GM21528 (cell line): Measurements from ENCODE around the gene ZFYVE28.

ENCODE experiments used
- ATAC-seq: cut with Tn5 transposase; IDR thresholded peaks from one replicate; pipeline ENCODE4 v1.9.1; 2021; ENCODE audit warnings: mild to moderate bottlenecking, moderate library complexity; ENCODE audit not compliant: unreplicated experiment, low FRiP score

The ZFYVE28 gene

GRCh38 chr4:2335729-2336101 lies 82.7 kb downstream of the ZFYVE28 start:
- no peak for ATAC-seq

- no peak for ATAC-seq
Observed at GRCh38 chr4:2334826-2335728, 83.4 kb downstream of the ZFYVE28 start.

- no peak for ATAC-seq
Observed at GRCh38 chr4:2333916-2334644, 84.4 kb downstream of the ZFYVE28 start.

GRCh38 chr4:2333356-2333841 lies 85.0 kb downstream of the ZFYVE28 start:
- ATAC-seq, result no peak

- ATAC-seq, result no peak
Observed at GRCh38 chr4:2332976-2333319, 85.5 kb downstream of the ZFYVE28 start.

GRCh38 chr4:2332201-2332975 lies 86.1 kb downstream of the ZFYVE28 start:
- ATAC-seq, result no peak

GRCh38 chr4:2331519-2332200 lies 86.8 kb downstream of the ZFYVE28 start:
- ATAC-seq, result no peak

GRCh38 chr4:2331043-2331420 lies 87.4 kb downstream of the ZFYVE28 start:
- ATAC-seq, result no peak

- no peak for ATAC-seq
Observed at GRCh38 chr4:2330091-2331042, 88.1 kb downstream of the ZFYVE28 start.

- no peak for ATAC-seq
Observed at GRCh38 chr4:2327579-2327978, 90.9 kb downstream of the ZFYVE28 start.

GRCh38 chr4:2324891-2325290 lies 93.6 kb downstream of the ZFYVE28 start:
- ATAC-seq, result no peak

- no peak for ATAC-seq
Observed at GRCh38 chr4:2322841-2323240, 95.6 kb downstream of the ZFYVE28 start.

- no peak for ATAC-seq
Observed at GRCh38 chr4:2322227-2322626, 96.2 kb downstream of the ZFYVE28 start.

- ATAC-seq, result no peak
Observed at GRCh38 chr4:2321279-2322196, 96.9 kb downstream of the ZFYVE28 start.

GRCh38 chr4:2320746-2321145 lies 97.7 kb downstream of the ZFYVE28 start:
- ATAC-seq, result no peak

GRCh38 chr4:2320152-2320551 lies 98.3 kb downstream of the ZFYVE28 start:
- no peak for ATAC-seq

GRCh38 chr4:2318885-2319284 lies 99.6 kb downstream of the ZFYVE28 start:
- no peak for ATAC-seq

GRCh38 chr4:2318476-2318875 lies 100.0 kb downstream of the ZFYVE28 start:
- ATAC-seq, result no peak
